Activated CD8-positive, alpha-beta T cell treated with anti-CD3 and anti-CD28 coated beads for 36 hours (primary cell): ENCODE measurements around the gene PRDM16. TPM values are rescaled to one million over a fixed set of nuclear protein-coding genes. Genes with fewer than 3 reads are reported as not detected.

ENCODE experiments used
- ATAC-seq: fragments of 200-7000 bp; cut with Tn5 transposase; one replicate; pipeline ENCODE4 v1.10.0; 2021; ENCODE audit warnings: mild to moderate bottlenecking, moderate library complexity
- CTCF ChIA-PET: fragments of 350-600 bp; sonication (Branson Sonifier 250); formaldehyde crosslinking; loops from one replicate; lab custom pipeline; 2021; ENCODE audit warnings: antibody characterized with exemption; lab: Charles Lee
- POLR2A ChIA-PET: fragments of 350-600 bp; sonication (Branson Sonifier 250); formaldehyde crosslinking; loops from one replicate; lab custom pipeline; 2021; ENCODE audit warnings: antibody characterized with exemption; lab: Charles Lee
- DNase-seq: peaks from one replicate; pipeline ENCODE4 v3.0.0-alpha.2; 2020
- H3K27ac Mint-ChIP-seq: one replicate; pipeline ENCODE4 v1.8.0; 2021; ENCODE audit warnings: mild to moderate bottlenecking, mixed read lengths
- H3K27me3 Mint-ChIP-seq: one replicate; pipeline ENCODE4 v1.8.0; 2021; ENCODE audit warnings: mixed read lengths
- H3K36me3 Mint-ChIP-seq: one replicate; pipeline ENCODE4 v1.8.0; 2021; ENCODE audit warnings: low read depth, mixed read lengths
- H3K4me1 Mint-ChIP-seq: one replicate; pipeline ENCODE4 v1.8.0; 2021; ENCODE audit warnings: low read depth, mixed read lengths
- H3K4me3 Mint-ChIP-seq: one replicate; pipeline ENCODE4 v1.8.0; 2021; ENCODE audit warnings: mild to moderate bottlenecking, moderate library complexity, mixed read lengths
- H3K9me3 Mint-ChIP-seq: one replicate; pipeline ENCODE4 v1.8.0; 2021; ENCODE audit warnings: mixed read lengths
- CTCF ChIP-seq: fragments of 200-600 bp; IDR thresholded peaks from one replicate; pipeline ENCODE4 v1.8.0; 2022; ENCODE audit warnings: antibody characterized with exemption, mild to moderate bottlenecking
- intact Hi-C: fragments of 100-400 bp; cut with micrococcal nuclease; formaldehyde crosslinking; loops from one replicate; pipeline ENCODE4 v1.10.0; 2022
- total RNA-seq, 2 experiments: library from RNA; stranded (reverse); gene quantifications; one replicate each; pipeline ENCODE4 v1.2.3, GENCODE V29; 2021

PRDM16 gene
- total RNA-seq, 2 experiments from 2014 or later: 0.29 to 0.49 TPM

DNA sequence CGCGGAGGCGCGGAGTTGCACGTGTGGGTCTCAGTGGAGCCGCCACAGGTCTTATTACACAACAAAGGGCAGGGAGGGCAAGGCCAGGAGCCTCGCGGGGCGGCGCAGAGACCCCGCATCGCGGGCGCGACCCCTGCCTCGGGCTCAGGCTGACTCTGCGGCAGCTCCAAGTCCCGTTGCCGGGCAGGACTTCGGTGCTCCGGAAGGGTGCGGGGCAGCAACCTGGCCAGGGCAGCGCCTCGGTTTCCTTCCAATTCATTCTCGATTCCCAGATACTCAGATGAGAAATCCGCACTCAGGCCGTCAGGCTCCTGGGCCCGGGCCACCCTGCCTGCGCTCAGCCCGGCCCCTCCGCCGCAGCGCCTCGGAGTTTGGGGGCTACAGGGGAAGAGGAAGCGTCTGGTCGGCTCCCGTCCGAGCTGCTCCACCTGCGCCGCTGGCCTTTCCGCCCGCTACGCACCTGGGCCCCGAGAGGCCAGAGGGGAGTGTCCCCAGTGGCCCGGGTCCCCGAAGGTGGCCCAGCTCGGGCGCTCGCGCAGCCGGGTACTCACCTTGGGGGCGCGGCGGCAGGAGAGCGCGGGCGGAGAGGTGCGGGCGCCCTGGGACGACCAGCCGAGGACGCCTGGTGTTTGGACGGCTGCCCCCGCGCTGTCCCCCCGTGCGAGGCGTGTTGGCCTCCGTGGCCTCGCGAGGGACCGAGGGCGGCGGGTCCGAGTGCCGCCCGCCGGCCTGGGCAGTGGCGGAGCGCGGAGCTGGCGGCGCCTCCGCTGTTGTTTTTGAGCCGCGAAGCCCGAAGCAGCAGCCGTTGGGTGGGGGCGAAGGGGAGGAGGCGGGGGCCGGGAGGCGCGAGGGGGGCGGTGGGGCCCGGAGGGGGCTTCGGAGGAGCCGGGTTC, 1.1 kb upstream of the PRDM16 start:
- H3K4me1 Mint-ChIP-seq: peaks cover 2% of the 10 kb centered on the region
- ATAC-seq (no peak), DNase-seq (no peak)
- no peak for TF ChIP-seq CTCF
- no peaks in the 10 kb centered on the region for H3K9me3 Mint-ChIP-seq
- no peak overlapping the region for H3K4me3 Mint-ChIP-seq
- H3K27me3 Mint-ChIP-seq: peaks cover 29% of the 10 kb centered on the region
- no peaks in the 10 kb centered on the region for H3K36me3 Mint-ChIP-seq
- POLR2A ChIA-PET: no interaction called here
- intact Hi-C loops: no loop called here
- H3K27ac Mint-ChIP-seq: no peak overlapping the region
- CTCF ChIA-PET: no interaction called here

GRCh38 chr1:3069491-3070308, 697 bp downstream of the PRDM16 start:
- Mint-ChIP-seq H3K27ac (no peak overlapping the region), H3K27me3 (peaks cover 35% of the 10 kb centered on the region), H3K9me3 (no peaks in the 10 kb centered on the region), H3K36me3 (no peaks in the 10 kb centered on the region), H3K4me3 (peak overlapping the region; percentile 47), H3K4me1 (peaks cover 2% of the 10 kb centered on the region)
- CTCF ChIA-PET: no interaction called here
- intact Hi-C loops: no loop called here
- peak; percentile 42 for ATAC-seq
- no peak for TF ChIP-seq CTCF
- POLR2A ChIA-PET: no interaction called here
- no peak for DNase-seq

DNA sequence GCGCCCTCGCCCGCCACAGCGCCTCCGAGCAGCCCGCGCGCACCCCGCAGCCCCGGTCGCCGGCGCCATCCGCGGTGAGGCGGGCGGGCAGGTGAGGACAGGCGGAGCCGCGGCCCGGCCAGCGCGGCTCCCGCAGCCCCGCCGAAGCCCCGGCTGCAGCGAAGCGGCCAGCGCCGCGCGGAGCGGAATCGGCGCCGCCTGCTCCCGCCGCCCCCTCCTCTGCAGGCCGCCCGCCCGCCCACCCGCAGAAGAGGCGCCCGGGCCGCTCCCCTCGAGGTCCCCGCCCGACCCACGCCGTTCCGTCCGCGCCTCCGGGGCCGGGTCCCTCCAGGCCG, 1.3 kb downstream of the PRDM16 start:
- no peaks in the 10 kb centered on the region for H3K36me3 Mint-ChIP-seq
- DNase-seq (no peak), ATAC-seq (no peak)
- H3K4me3 Mint-ChIP-seq: no peak overlapping the region
- CTCF ChIA-PET: no interaction called here
- H3K4me1 Mint-ChIP-seq: peaks cover 2% of the 10 kb centered on the region
- H3K27ac Mint-ChIP-seq: no peak overlapping the region
- no peaks in the 10 kb centered on the region for H3K9me3 Mint-ChIP-seq
- intact Hi-C loops: no loop called here
- peaks cover 35% of the 10 kb centered on the region for H3K27me3 Mint-ChIP-seq
- POLR2A ChIA-PET: no interaction called here
- TF ChIP-seq CTCF: no peak

DNA sequence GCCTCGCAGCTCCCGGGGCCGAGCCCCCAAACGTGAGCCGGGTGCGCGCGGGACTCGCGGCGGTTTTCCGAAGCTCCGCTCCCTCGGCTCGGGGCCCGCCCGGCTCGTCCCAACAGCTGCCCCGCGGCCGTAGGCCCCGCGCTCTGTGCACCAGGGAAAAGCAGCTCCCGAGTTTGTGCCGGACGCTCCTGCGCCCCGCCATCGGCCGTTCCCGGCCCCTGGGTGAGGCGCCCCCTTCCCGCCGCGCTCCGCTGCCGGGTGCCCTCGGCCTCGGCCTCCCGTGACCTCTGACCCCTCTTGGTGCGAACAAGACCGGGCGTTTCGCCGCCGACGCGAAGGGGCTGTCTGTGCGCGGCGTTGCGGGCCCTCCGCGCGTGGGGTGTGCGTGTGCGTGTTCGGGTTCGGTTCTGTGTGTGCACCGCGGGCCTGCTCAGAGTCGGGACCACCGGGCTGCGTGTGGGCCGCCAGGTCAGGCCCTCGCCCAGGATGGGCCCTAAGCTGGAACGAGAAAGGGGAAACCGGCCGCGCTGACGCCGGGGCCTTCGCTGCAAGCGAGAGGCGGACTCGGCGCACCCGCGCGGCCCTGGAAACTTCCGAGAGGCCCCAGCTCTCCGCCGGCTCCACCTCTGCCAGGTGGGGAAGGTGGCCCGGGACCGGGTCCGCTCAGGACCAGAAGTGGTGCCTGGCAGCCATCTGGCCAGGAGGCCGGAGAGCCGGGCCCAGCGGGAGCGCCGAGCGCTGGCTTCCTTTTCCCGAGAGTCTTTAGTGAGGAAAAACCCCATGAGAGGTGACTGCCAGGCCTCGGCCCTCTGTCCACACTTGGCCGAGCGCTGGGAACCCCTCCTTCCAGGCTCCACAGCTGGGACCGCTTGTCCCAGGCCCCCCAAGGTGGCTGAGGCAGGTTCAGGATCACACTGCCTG, 1.9 kb downstream of the PRDM16 start:
- peaks cover 34% of the 10 kb centered on the region for H3K27me3 Mint-ChIP-seq
- peak overlapping the region; percentile 17 for H3K4me3 Mint-ChIP-seq
- ATAC-seq (no peak), DNase-seq (no peak)
- intact Hi-C loops: no loop called here
- CTCF ChIA-PET: no interaction called here
- no peak overlapping the region for H3K27ac Mint-ChIP-seq
- TF ChIP-seq CTCF: no peak
- H3K9me3 Mint-ChIP-seq: no peaks in the 10 kb centered on the region
- no peaks in the 10 kb centered on the region for H3K36me3 Mint-ChIP-seq
- POLR2A ChIA-PET: no interaction called here
- peaks cover 2% of the 10 kb centered on the region for H3K4me1 Mint-ChIP-seq
